ENCODE data around the gene PODN.

PODN gene

DNA sequence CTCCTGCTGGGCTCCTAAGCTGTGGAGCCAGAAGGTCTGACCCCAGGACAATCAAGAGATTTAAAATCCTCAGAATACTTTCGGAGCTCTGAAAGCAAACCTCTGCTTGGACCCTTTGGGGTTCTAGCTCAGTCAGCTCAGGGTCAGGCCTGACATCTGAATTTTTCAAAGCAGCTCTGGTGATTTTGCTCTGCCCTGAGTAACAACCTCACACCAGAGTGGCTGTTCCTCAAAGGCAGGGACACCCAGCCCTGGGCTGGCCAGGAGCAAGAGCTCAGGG, 68.5 kb downstream of the PODN start:
- in situ Hi-C loops (cut with MboI; ENCODE audit: low sequenced_read_pairs): no loop called here

DNA sequence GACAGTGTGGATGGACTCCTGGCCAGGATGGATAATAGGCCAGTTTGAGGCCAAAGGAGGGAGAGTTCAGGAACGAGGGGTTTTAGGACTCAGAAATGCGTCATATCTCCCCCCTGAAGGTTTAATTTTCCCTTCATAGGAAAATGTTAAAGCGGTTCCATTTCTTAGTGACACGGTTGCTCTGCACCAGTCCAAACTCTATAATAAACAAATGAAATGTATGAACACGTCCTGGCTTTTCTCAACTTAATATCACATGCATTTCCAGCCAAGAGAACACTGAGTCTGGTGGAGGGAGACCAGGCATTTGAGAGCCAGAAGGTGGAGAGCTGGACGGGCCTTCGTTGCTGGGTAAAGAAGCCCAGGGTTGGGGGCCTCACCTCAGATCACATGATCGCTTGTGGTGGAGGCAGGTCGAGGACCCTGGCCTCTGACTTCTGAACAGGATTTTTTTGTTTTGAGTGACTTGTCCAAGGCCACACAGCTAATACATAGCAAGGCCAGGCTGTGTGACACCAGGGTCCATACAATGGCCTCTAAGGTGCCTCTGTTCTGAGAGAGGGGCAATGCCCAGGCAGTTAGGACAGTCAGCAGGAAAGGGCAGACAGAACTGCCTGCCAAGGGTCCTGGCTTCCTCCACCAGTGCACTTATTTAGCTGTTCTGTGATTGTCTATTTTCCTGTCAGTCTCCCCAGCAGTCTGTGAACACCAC, 69.0 kb downstream of the PODN start:
- in situ Hi-C loops (cut with MboI; ENCODE audit: low sequenced_read_pairs): no loop called here

DNA sequence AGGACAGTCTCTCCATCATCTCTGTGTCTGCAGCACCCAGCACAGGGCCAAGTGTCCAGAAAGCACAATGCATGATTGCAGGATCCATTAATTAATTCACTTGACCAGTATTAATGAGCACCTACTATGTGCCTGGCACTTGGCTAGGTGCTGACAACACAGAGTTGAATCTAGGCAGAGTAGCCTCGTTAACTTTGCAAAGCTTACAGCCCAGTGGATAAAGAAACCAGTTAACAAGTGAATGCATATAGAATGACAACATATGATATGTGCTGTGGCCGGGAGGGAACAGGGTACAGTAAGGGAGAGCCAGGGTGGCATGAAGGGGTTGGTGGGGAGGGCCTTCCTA, 69.6 kb downstream of the PODN start:
- in situ Hi-C loops (cut with MboI; ENCODE audit: low sequenced_read_pairs): no loop called here

DNA sequence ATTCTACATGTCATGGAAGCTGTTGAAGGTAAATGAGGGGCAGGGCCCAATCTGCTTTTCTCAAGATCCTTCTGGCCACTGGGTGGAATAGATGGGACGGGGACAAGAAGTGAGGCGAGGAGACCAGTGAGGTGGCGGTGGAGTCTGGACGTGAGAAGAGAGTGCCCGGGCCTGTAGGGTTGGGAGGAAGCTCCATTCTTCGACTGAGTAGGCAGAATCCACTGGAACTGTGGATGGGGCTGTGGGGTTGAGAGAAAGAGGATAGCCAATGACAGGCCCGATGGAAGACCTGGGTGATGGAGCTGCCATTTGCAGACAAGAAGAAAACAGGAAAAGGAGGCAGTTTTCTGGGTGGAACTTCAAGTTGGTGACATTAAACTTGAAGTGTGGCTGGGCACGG, 70.2 kb downstream of the PODN start:
- in situ Hi-C loops (cut with MboI; ENCODE audit: low sequenced_read_pairs): no loop called here

DNA sequence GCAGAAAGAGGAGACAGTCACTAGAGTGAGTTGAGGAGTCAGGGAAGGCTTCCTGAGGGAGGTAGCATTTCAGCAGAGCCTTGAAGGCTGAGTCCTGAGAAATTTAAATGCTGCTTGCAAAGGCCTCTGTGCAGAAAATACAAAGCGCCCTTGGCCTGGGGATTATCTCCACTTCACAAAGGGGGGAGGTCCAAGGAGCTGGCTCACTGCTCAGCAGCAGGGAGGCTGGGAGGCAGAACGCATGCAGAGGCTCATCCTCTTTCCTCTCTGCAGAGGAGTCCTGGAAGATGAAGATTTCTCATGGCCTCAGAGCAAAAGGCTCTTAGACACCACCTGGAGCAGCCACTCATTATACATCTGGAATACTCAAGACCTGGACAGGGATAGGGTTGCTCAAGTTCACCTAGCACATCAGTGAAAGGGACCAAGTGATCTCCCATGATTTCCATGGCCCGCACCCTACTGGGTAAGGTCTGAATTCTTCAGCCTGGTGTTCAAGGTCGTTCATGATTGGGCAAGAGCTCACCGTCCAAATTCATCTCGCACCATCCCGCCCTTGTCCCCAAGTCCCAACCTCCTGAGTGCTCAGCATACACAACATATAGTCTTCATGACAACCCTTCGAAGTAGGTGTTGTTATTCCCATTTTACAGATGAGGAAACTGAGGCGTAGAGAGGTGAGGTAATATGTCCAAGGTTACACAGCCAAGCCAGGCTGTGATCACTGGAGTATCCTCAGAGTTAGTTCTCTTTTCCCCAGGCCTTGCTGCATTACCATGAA, 71.4 kb downstream of the PODN start:
- in situ Hi-C loops (cut with MboI; ENCODE audit: low sequenced_read_pairs): no loop called here

DNA sequence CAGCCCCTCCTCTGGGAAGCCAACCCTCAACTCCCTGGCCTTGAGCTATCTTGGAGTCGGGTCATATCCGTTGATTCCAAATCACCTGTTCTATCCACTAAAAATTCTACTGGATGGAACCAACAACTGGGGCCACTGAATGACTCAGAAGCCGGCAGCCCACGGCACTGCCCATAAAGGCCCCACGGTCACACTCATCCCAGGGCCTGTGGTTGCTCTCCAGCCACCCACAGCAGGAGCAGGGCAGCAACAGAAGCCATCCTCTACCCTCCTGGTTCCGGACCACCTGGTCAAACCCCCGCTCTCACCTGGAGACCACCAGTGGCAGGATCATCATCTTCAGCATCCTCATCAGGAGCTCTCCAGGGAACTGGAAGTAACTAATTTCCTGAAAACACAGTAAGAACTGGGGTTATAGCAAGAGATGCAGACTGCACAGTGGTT, 72.1 kb downstream of the PODN start:
- in situ Hi-C loops (cut with MboI; ENCODE audit: low sequenced_read_pairs): no loop called here
